Fibroblast of pulmonary artery (primary cell): ENCODE data around the gene MYT1.
A peak's percentile ranks its signal among the peaks of the same experiment; 100 is the strongest.

ENCODE experiments used
- DNase-seq: peaks from one replicate; pipeline ENCODE4 v3.0.0-alpha.2; 2010; ENCODE audit warnings: low read depth
- H3K4me3 ChIP-seq: replicated peaks from 2 replicates; pipeline ENCODE4 v1.5.1; 2011; ENCODE audit warnings: low read depth, mild to moderate bottlenecking, control low read depth, low read length, moderate library complexity
- TF ChIP-seq, protein P1 (sequence below): IDR thresholded peaks from 2 replicates; pipeline ENCODE4 v1.5.1; 2011; ENCODE audit warnings: mild to moderate bottlenecking, control low read depth, low read length, inconsistent platforms; ENCODE audit errors: missing control alignments

MYT1 gene

DNA sequence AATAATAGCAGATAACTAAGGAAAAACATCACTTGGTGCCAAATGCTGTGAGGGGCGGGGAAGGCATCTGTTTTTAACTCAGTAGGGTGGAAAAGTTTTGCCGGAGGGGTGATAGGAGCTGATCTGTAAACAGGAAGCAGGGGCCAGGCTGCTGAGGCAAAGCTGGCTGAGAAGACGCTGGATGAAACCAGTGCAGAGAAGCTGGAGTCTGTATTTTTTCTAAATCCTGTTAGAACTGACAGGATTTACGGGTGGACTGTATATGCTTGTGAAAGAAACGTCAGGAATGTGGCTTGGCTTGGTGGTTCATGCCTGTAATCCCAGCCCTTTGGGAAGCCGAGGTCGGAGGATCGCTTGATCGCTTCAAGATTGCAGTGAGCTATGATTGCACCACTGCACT, 96.9 kb downstream of the MYT1 start:
- DNase-seq = peak; percentile 55
- TF ChIP-seq, protein P1, sequence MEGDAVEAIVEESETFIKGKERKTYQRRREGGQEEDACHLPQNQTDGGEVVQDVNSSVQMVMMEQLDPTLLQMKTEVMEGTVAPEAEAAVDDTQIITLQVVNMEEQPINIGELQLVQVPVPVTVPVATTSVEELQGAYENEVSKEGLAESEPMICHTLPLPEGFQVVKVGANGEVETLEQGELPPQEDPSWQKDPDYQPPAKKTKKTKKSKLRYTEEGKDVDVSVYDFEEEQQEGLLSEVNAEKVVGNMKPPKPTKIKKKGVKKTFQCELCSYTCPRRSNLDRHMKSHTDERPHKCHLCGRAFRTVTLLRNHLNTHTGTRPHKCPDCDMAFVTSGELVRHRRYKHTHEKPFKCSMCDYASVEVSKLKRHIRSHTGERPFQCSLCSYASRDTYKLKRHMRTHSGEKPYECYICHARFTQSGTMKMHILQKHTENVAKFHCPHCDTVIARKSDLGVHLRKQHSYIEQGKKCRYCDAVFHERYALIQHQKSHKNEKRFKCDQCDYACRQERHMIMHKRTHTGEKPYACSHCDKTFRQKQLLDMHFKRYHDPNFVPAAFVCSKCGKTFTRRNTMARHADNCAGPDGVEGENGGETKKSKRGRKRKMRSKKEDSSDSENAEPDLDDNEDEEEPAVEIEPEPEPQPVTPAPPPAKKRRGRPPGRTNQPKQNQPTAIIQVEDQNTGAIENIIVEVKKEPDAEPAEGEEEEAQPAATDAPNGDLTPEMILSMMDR = no peak

DNA sequence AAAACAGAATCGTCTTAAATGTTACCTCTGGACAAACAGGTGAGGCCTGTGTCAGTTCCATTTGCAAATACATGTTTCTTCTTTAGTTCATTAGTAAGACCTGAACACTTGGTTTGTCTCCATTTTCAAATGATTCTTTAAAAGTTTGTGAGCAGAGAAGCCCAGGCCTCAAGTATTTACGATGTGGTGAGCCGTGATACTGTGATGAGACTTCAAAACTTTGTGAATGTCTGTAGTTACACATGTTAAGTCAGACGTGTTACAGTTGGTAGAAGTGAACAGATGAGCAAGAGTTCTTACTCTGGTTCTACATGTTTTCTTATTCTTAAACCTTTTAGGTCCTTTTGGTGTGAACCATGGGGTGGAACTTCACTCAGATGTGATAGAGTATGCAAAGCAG, 99.8 kb downstream of the MYT1 start:
- TF ChIP-seq, protein P1 = no peak
- DNase-seq = no peak
- no peak overlapping the region for H3K4me3 ChIP-seq

More for the DNA sequence above, 96.9 kb downstream of the MYT1 start:
- no peak overlapping the region for H3K4me3 ChIP-seq

DNA sequence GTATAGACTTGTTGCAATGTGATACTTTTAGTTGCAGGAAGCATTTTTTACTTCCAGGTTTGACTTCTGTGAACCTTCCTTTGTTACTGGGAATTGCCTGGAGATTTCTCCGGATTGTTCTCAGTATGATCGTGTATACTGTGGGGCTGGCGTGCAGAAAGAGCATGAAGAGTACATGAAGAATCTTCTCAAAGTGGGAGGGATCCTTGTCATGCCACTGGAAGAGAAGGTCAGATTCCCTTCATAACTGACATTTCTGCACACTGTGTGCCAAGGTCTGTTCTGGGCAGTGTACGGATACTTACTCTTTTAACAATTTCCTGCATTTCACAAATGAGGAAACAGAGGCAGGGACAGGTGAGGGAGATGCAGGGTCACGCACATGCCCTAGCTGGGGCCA, 100.9 kb downstream of the MYT1 start:
- TF ChIP-seq, protein P1 = no peak

DNA sequence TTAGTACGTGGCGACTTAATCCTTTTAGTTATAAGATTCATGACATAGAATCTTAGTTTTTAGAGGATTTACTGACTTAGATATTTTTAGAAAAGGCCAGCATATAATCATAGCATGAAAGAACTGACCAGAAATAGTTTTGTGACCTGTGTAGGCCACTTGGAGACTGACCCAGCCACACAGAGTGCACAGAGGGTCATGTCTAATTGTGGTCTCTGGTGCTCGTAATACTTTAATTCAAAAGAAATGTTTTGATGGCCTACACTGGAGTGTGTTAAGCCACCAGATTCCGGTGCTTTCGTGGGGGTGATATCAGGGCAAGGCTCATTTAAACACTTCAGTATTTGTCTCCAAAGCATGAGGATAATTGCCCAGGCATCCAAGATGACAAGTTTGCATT, 102.7 kb downstream of the MYT1 start:
- no peak overlapping the region for H3K4me3 ChIP-seq
- DNase-seq = no peak
- TF ChIP-seq, protein P1 = no peak

More for the DNA sequence above, 100.9 kb downstream of the MYT1 start:
- H3K4me3 ChIP-seq = no peak overlapping the region
- DNase-seq = peak; percentile 3

DNA sequence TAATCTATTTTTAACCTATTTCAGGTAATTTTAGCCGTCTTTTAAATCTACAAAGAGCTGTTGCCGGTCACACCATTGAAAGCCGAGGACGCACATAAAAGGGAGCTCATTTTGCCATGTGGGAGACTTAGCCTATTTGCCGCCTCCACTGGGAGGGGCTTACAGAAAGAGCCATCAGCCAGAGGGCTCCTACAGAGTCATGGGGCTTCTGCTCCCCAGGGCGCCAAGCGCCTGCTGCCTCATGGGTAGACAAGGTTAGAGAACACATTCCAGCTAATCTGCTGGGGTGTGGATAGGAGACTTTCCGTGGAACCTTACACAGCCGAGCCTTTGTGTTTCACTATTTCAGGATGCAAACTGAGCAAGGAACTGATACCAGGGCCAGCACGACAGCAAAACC, 103.9 kb downstream of the MYT1 start:
- TF ChIP-seq, protein P1 = no peak
- H3K4me3 ChIP-seq = no peak overlapping the region
- DNase-seq = no peak

DNA sequence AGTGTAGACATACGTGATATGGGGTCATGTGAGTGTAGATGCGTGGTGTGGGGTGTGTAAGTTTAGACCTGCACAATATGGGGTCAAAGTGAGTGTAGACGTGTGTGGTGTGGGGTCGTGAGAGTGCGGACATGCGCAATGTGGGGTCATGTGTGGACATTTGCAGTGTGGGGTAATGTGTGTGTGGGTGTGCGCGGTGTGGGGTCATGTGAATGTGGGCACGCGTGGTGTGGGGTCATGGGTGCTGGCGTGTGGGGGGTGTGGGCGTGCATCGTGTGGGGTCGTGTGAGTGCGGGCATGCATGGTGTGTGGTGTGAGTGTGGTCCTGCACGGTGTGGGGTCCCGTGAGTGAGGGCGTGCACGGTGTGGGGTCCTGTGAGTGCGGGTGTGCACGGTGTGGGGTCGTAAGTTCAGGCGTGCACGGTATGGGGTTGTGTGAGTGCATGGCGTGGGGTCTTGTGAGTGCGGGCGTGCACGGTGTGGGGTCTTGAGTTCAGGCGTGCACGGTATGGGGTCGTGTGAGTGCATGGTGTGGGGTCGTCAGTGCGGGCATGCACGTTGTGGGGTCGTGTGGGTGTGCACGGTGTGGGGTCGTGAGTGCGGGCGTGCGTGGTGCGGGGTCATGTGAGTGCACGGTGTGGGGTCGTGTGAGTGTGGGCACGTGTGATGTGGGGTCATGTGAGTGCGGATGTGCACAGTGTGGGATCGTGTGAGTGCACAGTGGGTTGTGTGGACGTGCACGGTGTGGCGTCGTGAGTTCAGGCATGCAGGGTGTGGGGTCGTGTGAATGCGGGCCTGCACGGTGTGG, 105.6 kb downstream of the MYT1 start:
- H3K4me3 ChIP-seq = no peak overlapping the region
- TF ChIP-seq, protein P1 = no peak
- DNase-seq = no peak

DNA sequence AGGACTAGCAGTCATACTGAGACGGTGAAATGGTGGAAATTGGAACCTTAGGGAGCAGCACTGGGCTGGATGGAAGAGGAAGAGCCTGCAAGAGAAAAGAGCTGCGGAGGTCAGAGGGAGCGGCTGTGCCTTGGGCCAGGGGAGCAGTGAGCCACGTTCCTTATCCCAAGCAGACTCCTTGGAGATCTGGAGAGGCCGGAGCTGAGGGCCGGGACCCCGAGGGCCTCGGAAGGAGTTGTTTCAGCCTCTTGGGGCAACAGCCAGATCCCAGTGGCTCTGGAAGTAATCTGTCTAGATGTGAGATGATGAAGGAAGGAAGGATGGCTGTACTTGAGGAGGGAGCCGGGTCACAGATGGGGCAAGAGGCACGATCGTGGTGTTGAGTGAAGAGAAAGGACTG, 107.4 kb downstream of the MYT1 start:
- TF ChIP-seq, protein P1 = no peak
- no peak for DNase-seq
- H3K4me3 ChIP-seq = no peak overlapping the region
